DMS79 (cell line): ENCODE data around the gene EIPR1.
"Not testable (repeated sequence)": the region's sequence is repeated elsewhere in the genome, so short reads cannot be mapped to it uniquely, and the experiment has no call there.

ENCODE experiments used
- DNase-seq: peaks from one replicate; lab custom pipeline; 2025; lab: John Stamatoyannopoulos, UW

Gene EIPR1

GRCh38 chr2:3211256-3212060 is 166.2 kb downstream of the EIPR1 start:
- DNase-seq = no peak

GRCh38 chr2:3210257-3210656 is 167.4 kb downstream of the EIPR1 start:
- no peak for DNase-seq

- no peak for DNase-seq
Observed at GRCh38 chr2:3209258-3209657, 168.4 kb downstream of the EIPR1 start.

- DNase-seq = no peak
Observed at GRCh38 chr2:3208591-3208990, 169.0 kb downstream of the EIPR1 start.

- DNase-seq = no peak
Observed at GRCh38 chr2:3208179-3208578, 169.4 kb downstream of the EIPR1 start.

- DNase-seq = no peak
Observed at GRCh38 chr2:3207091-3207491, 170.5 kb downstream of the EIPR1 start.

GRCh38 chr2:3205845-3206244 is 171.8 kb downstream of the EIPR1 start:
- DNase-seq = no peak

- DNase-seq = no peak
Observed at GRCh38 chr2:3204031-3204821, 173.4 kb downstream of the EIPR1 start.

GRCh38 chr2:3203497-3204019 is 174.1 kb downstream of the EIPR1 start:
- no peak for DNase-seq

GRCh38 chr2:3202926-3203325 is 174.7 kb downstream of the EIPR1 start:
- DNase-seq = no peak

- DNase-seq = no peak
Observed at GRCh38 chr2:3201281-3201680, 176.3 kb downstream of the EIPR1 start.

- DNase-seq = no peak
Observed at GRCh38 chr2:3200420-3200939, 177.1 kb downstream of the EIPR1 start.

GRCh38 chr2:3199627-3200345 is 177.8 kb downstream of the EIPR1 start:
- no peak for DNase-seq

- not testable (repeated sequence) for DNase-seq
Observed at GRCh38 chr2:3198671-3199192, 178.9 kb downstream of the EIPR1 start.

- DNase-seq = no peak
Observed at GRCh38 chr2:3198119-3198518, 179.5 kb downstream of the EIPR1 start.

- no peak for DNase-seq
Observed at GRCh38 chr2:3197308-3197707, 180.3 kb downstream of the EIPR1 start.

GRCh38 chr2:3196716-3197115 is 180.9 kb downstream of the EIPR1 start:
- no peak for DNase-seq

GRCh38 chr2:3195641-3196476 is 181.8 kb downstream of the EIPR1 start:
- no peak for DNase-seq

GRCh38 chr2:3194828-3195227 is 182.8 kb downstream of the EIPR1 start:
- DNase-seq = no peak

GRCh38 chr2:3193443-3194330 is 183.9 kb downstream of the EIPR1 start:
- no peak for DNase-seq
